Left ventricle myocardium inferior (tissue), 1 donor: ENCODE results near the gene SLC8A1. TPM values are rescaled to one million over a fixed set of nuclear protein-coding genes. Genes with fewer than 3 reads are reported as not detected.

ENCODE experiments used
- DNase-seq: peaks from one replicate; pipeline ENCODE4 v3.0.0-alpha.2; 2020
- H3K27ac ChIP-seq: fragments of 200-600 bp; replicated peaks from 2 replicates; pipeline ENCODE4 v1.8.0; 2021
- H3K27me3 ChIP-seq: fragments of 200-600 bp; 2 replicates; pipeline ENCODE4 v1.8.0; 2021; ENCODE audit warnings: low read depth
- H3K36me3 ChIP-seq: fragments of 200-600 bp; 2 replicates; pipeline ENCODE4 v1.8.0; 2021
- H3K4me1 ChIP-seq: fragments of 200-600 bp; 2 replicates; pipeline ENCODE4 v1.8.0; 2021
- H3K4me3 ChIP-seq: fragments of 200-600 bp; 2 replicates; pipeline ENCODE4 v1.8.0; 2021; ENCODE audit warnings: mild to moderate bottlenecking, moderate library complexity
- H3K9me3 ChIP-seq: fragments of 200-600 bp; replicated peaks from 2 replicates; pipeline ENCODE4 v1.8.0; 2021
- CTCF ChIP-seq: fragments of 200-600 bp; IDR thresholded peaks from 2 replicates; pipeline ENCODE4 v1.8.0; 2021; ENCODE audit warnings: antibody characterized with exemption, mild to moderate bottlenecking, borderline replicate concordance
- intact Hi-C: fragments of 100-400 bp; cut with micrococcal nuclease; formaldehyde crosslinking; loops from one replicate; pipeline ENCODE4 v1.11.0; 2022
- total RNA-seq: library from RNA; stranded (reverse); fragmentation: NEBNext Ultra II Directional; extraction: Animal tissue kit (Norgen Biotek cat#: 25700); gene quantifications from one replicate; pipeline ENCODE4 v1.2.1, GENCODE V29; 2021
- donor health status: DM: no; HTN: yes; CAD: no; lungs with severe emphysema.

The SLC8A1 gene
- total RNA-seq, 1 donor from 2014 or later = 990 TPM

GRCh38 chr2:40178971-40179370 lies 272.9 kb downstream of the SLC8A1 start:
- H3K36me3 ChIP-seq = peaks cover 4% of the 10 kb centered on the region
- H3K4me3 ChIP-seq = no peak overlapping the region
- no peaks in the 10 kb centered on the region for H3K27me3 ChIP-seq
- no peak overlapping the region for H3K27ac ChIP-seq
- intact Hi-C loops = no loop called here
- no peaks in the 10 kb centered on the region for H3K9me3 ChIP-seq
- peaks cover 56% of the 10 kb centered on the region for H3K4me1 ChIP-seq
- no peak for DNase-seq
- TF ChIP-seq CTCF = no peak

- H3K4me3 ChIP-seq = no peak overlapping the region
- DNase-seq = no peak
- no peaks in the 10 kb centered on the region for H3K27me3 ChIP-seq
- no peaks in the 10 kb centered on the region for H3K9me3 ChIP-seq
- peaks cover 4% of the 10 kb centered on the region for H3K36me3 ChIP-seq
- peaks cover 49% of the 10 kb centered on the region for H3K4me1 ChIP-seq
- TF ChIP-seq CTCF = no peak
- intact Hi-C loops = no loop called here
- H3K27ac ChIP-seq = no peak overlapping the region
These were observed 273.6 kb downstream of the SLC8A1 start for GRCh38 chr2:40178171-40178778.

GRCh38 chr2:40177366-40177765 lies 274.5 kb downstream of the SLC8A1 start:
- intact Hi-C loops = no loop called here
- no peaks in the 10 kb centered on the region for H3K27me3 ChIP-seq
- H3K4me1 ChIP-seq = peaks cover 40% of the 10 kb centered on the region
- no peak for TF ChIP-seq CTCF
- no peaks in the 10 kb centered on the region for H3K9me3 ChIP-seq
- no peak overlapping the region for H3K27ac ChIP-seq
- no peak for DNase-seq
- peaks cover 4% of the 10 kb centered on the region for H3K36me3 ChIP-seq
- H3K4me3 ChIP-seq = no peak overlapping the region

GRCh38 chr2:40173276-40173675 lies 278.6 kb downstream of the SLC8A1 start:
- TF ChIP-seq CTCF = no peak
- no peak for DNase-seq
- no peaks in the 10 kb centered on the region for H3K27me3 ChIP-seq
- peaks cover 10% of the 10 kb centered on the region for H3K36me3 ChIP-seq
- intact Hi-C loops = no loop called here
- H3K27ac ChIP-seq = no peak overlapping the region
- no peak overlapping the region for H3K4me3 ChIP-seq
- peaks cover 42% of the 10 kb centered on the region for H3K4me1 ChIP-seq
- H3K9me3 ChIP-seq = no peaks in the 10 kb centered on the region

- DNase-seq = no peak
- Histone ChIP-seq H3K4me1 (peaks cover 48% of the 10 kb centered on the region), H3K36me3 (peaks cover 7% of the 10 kb centered on the region), H3K9me3 (no peaks in the 10 kb centered on the region), H3K4me3 (no peak overlapping the region), H3K27me3 (no peaks in the 10 kb centered on the region), H3K27ac (no peak overlapping the region)
- no peak for TF ChIP-seq CTCF
- intact Hi-C loops = no loop called here
These were observed 282.0 kb downstream of the SLC8A1 start for GRCh38 chr2:40169856-40170255.

- Histone ChIP-seq H3K36me3 (peaks cover 11% of the 10 kb centered on the region), H3K4me3 (no peak overlapping the region), H3K27me3 (no peaks in the 10 kb centered on the region), H3K27ac (no peak overlapping the region), H3K9me3 (no peaks in the 10 kb centered on the region), H3K4me1 (peaks cover 52% of the 10 kb centered on the region)
- no peak for DNase-seq
- intact Hi-C loops = no loop called here
- TF ChIP-seq CTCF = no peak
These were observed 282.5 kb downstream of the SLC8A1 start for GRCh38 chr2:40169430-40169829.
